SU-DHL-6 (cell line): Measurements from ENCODE around the gene TFG.

Experiments used
- H2AFZ ChIP-seq: fragments of 200-600 bp; sonication (generic); 2 replicates; pipeline ENCODE4 v1.6.1; 2014; ENCODE audit warnings: low read depth, mild to moderate bottlenecking, moderate library complexity, mixed read lengths, antibody characterized with exemption, low read length; ENCODE audit not compliant: severe bottlenecking
- H3F3A ChIP-seq: fragments of 200-600 bp; shearing (Covaris generic); 2 replicates; pipeline ENCODE4 v1.6.0; 2016; ENCODE audit warnings: antibody characterized with exemption, mild to moderate bottlenecking; ENCODE audit not compliant: insufficient read depth
- H3K27ac ChIP-seq: fragments of 200-600 bp; sonication (generic); 2 replicates; pipeline ENCODE4 v1.5.1; 2016; ENCODE audit warnings: low read depth, mild to moderate bottlenecking, low read length, moderate library complexity, mixed read lengths
- H3K27me3 ChIP-seq: fragments of 200-600 bp; sonication (generic), shearing (Covaris generic); 2 replicates; pipeline ENCODE4 v1.6.0; 2014; ENCODE audit warnings: mild to moderate bottlenecking, low read length
- H3K36me3 ChIP-seq: fragments of 200-600 bp; sonication (generic); 2 replicates; pipeline ENCODE4 v1.6.1; 2014; ENCODE audit warnings: mild to moderate bottlenecking, low read length, mixed read lengths
- H3K4me2 ChIP-seq: fragments of 300-600, 200-600 bp; shearing (Covaris generic), sonication (generic); 2 replicates; pipeline ENCODE4 v1.6.0; 2014; ENCODE audit warnings: low read length, low read depth, mild to moderate bottlenecking; ENCODE audit not compliant: poor library complexity, severe bottlenecking
- H3K4me3 ChIP-seq: fragments of 200-600 bp; sonication (generic); 2 replicates; pipeline ENCODE4 v1.5.1; 2014; ENCODE audit warnings: antibody characterized with exemption, low read length, mild to moderate bottlenecking, mixed read lengths; ENCODE audit not compliant: insufficient read depth, poor library complexity, severe bottlenecking
- H3K79me2 ChIP-seq: fragments of 200-600 bp; sonication (generic); 2 replicates; pipeline ENCODE4 v1.6.1; 2014; ENCODE audit warnings: mild to moderate bottlenecking, low read length, moderate library complexity; ENCODE audit not compliant: insufficient read depth
- H3K9ac ChIP-seq: fragments of 200-600 bp; sonication (generic); 2 replicates; pipeline ENCODE4 v1.7.0; 2014; ENCODE audit warnings: mild to moderate bottlenecking, low read length
- H3K9me2 ChIP-seq: fragments of 200-600 bp; sonication (generic); replicated peaks from 2 replicates; pipeline ENCODE4 v1.6.1; 2014; ENCODE audit warnings: low read length; ENCODE audit not compliant: insufficient read depth
- H3K9me3 ChIP-seq: fragments of 200-600 bp; sonication (generic); 2 replicates; pipeline ENCODE4 v1.6.1; 2014; ENCODE audit warnings: low read length, mixed read lengths; ENCODE audit not compliant: insufficient read depth
- H4K20me1 ChIP-seq: fragments of 200-600 bp; sonication (generic); 2 replicates; pipeline ENCODE4 v1.6.1; 2014; ENCODE audit warnings: low read depth, mild to moderate bottlenecking, antibody characterized with exemption, low read length, moderate library complexity, mixed read lengths
- CTCF ChIP-seq: fragments of 200-600 bp; sonication (generic); IDR thresholded peaks from one replicate; pipeline ENCODE4 v1.5.1; 2017; ENCODE audit warnings: antibody characterized with exemption, mild to moderate bottlenecking, low read length, moderate library complexity; ENCODE audit not compliant: insufficient read depth, poor library complexity, severe bottlenecking
- EZH2phosphoT487 ChIP-seq: fragments of 200-600 bp; sonication (generic), shearing (Covaris generic); conservative IDR thresholded peaks from 2 replicates; pipeline ENCODE4 v1.6.1; 2018; ENCODE audit warnings: mild to moderate bottlenecking, antibody characterized with exemption, low read length, moderate library complexity, mixed read lengths

The TFG gene

GRCh38 chr3:100744671-100745070 is 35.4 kb downstream of the TFG start:
- no peaks in the 10 kb centered on the region for H3K9me2 ChIP-seq
- H3K9ac ChIP-seq, result no peak overlapping the region
- H3K79me2 ChIP-seq, result no peaks in the 10 kb centered on the region
- TF ChIP-seq CTCF, result no peak
- no peak overlapping the region for H3K4me3 ChIP-seq
- H3K27me3 ChIP-seq, result no peaks in the 10 kb centered on the region
- no peaks in the 10 kb centered on the region for H3F3A ChIP-seq
- H3K4me2 ChIP-seq, result no peak overlapping the region
- no peaks in the 10 kb centered on the region for H3K9me3 ChIP-seq
- no peaks in the 10 kb centered on the region for H4K20me1 ChIP-seq
- peaks cover 62% of the 10 kb centered on the region for H3K36me3 ChIP-seq
- H2AFZ ChIP-seq, result no peak overlapping the region
- H3K27ac ChIP-seq, result no peak overlapping the region

- H2AFZ ChIP-seq, result no peak overlapping the region
- H3K36me3 ChIP-seq, result peaks cover 66% of the 10 kb centered on the region
- no peak overlapping the region for H3K9ac ChIP-seq
- H3K27me3 ChIP-seq, result no peaks in the 10 kb centered on the region
- no peak overlapping the region for H3K4me3 ChIP-seq
- no peaks in the 10 kb centered on the region for H3K79me2 ChIP-seq
- H3K27ac ChIP-seq, result no peak overlapping the region
- H4K20me1 ChIP-seq, result no peaks in the 10 kb centered on the region
- no peaks in the 10 kb centered on the region for H3F3A ChIP-seq
- TF ChIP-seq EZH2phosphoT487, result no peak
- no peak for TF ChIP-seq CTCF
- no peak overlapping the region for H3K4me2 ChIP-seq
- H3K9me3 ChIP-seq, result no peaks in the 10 kb centered on the region
- no peaks in the 10 kb centered on the region for H3K9me2 ChIP-seq
Measured at GRCh38 chr3:100745617-100746016, 36.3 kb downstream of the TFG start.

DNA sequence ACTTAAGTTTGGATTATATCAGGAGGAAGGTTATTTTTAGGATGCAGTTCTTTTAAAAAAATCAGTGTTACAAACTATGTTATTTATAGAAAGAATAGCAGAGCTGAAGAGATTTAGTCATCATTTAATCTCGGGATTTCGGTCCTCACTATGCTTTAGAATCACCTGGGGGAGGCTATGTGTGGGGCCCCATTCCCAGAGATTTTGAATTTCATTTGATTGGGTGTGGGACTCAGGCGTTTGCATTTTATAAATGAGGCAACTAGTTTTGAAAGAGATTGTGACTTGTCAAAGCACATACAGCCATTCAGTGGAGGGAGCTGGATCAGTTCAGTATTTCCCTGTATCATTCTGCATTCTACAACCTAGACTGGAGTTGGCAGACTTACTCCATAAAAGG is 36.8 kb downstream of the TFG start:
- TF ChIP-seq CTCF, result no peak
- no peaks in the 10 kb centered on the region for H3K9me2 ChIP-seq
- H3K27me3 ChIP-seq, result no peaks in the 10 kb centered on the region
- no peaks in the 10 kb centered on the region for H3F3A ChIP-seq
- H3K27ac ChIP-seq, result no peak overlapping the region
- H3K9me3 ChIP-seq, result no peaks in the 10 kb centered on the region
- peaks cover 66% of the 10 kb centered on the region for H3K36me3 ChIP-seq
- H2AFZ ChIP-seq, result no peak overlapping the region
- no peak overlapping the region for H3K4me3 ChIP-seq
- H3K9ac ChIP-seq, result no peak overlapping the region
- no peaks in the 10 kb centered on the region for H3K79me2 ChIP-seq
- no peak overlapping the region for H3K4me2 ChIP-seq
- no peaks in the 10 kb centered on the region for H4K20me1 ChIP-seq

DNA sequence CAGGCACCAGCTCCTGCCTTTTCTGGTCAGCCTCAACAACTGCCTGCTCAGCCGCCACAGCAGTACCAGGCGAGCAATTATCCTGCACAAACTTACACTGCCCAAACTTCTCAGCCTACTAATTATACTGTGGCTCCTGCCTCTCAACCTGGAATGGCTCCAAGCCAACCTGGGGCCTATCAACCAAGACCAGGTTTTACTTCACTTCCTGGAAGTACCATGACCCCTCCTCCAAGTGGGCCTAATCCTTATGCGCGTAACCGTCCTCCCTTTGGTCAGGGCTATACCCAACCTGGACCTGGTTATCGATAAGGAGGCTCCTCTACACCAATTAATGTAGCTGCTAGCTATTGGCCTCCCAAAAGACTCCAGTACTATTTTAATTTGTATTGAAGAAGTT is 38.9 kb downstream of the TFG start:
- TF ChIP-seq CTCF (no peak), EZH2phosphoT487 (no peak)
- H3K4me3 ChIP-seq, result no peak overlapping the region
- no peaks in the 10 kb centered on the region for H3F3A ChIP-seq
- H3K9me3 ChIP-seq, result no peaks in the 10 kb centered on the region
- H3K27me3 ChIP-seq, result no peaks in the 10 kb centered on the region
- no peak overlapping the region for H3K9ac ChIP-seq
- no peak overlapping the region for H3K4me2 ChIP-seq
- H3K79me2 ChIP-seq, result no peaks in the 10 kb centered on the region
- H3K36me3 ChIP-seq, result peaks cover 57% of the 10 kb centered on the region
- no peaks in the 10 kb centered on the region for H4K20me1 ChIP-seq
- H3K27ac ChIP-seq, result no peak overlapping the region
- H3K9me2 ChIP-seq, result no peaks in the 10 kb centered on the region
- no peak overlapping the region for H2AFZ ChIP-seq
